SK-N-SH treated with all-trans-retinoic acid at 6 μM for 48 hours (cell line): ENCODE measurements around the gene ZNF195.
"Not testable (repeated sequence)": the region's sequence is repeated elsewhere in the genome, so short reads cannot be mapped to it uniquely, and the experiment has no call there.

Experiments
- ATAC-seq: fragments of 200-7000 bp; cut with Tn5 transposase; 3 replicates; pipeline ENCODE4 v1.9.1; 2020; ENCODE audit warnings: mild to moderate bottlenecking, moderate library complexity

The ZNF195 gene

DNA sequence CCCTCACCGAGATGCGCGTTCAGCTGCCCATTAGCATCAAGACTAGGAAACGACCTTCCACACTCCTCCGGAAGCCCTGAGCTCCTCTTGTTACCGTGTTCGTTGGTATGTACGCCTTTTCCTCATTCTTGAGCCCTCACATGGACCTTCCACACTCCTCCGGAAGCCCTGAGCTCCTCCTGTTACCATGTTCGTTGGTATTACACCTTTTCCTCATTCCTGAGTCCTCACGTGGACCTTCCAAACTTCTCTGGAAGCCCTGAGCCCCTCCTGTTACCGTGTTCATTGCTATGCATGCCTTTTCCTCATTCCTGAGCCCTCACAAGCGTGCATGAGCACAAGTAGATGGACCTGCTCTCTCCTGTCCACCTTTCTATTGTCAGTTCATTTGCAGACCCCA lies 52.5 kb downstream of the ZNF195 start:
- not testable (repeated sequence) for ATAC-seq

DNA sequence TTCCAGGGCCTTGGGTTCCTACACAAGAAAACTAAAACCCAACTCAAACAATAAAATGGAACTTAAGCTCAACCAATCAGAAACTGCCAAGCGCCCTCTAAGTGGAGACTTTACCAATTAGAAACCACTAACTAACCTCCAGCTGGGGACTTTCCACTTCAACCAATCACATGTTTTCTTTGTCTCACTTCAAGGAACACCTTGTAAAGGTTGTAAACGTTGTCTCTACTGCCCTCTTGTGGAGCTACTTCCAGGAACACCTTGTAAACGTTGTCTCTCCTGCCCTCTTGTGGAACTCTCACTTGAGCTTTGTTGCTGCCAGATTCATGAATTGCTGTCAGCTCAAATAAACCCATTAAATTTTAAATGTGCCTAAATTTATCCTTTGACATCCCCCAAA lies 54.2 kb downstream of the ZNF195 start:
- ATAC-seq: peak; percentile 59
